Measurements from ENCODE around the gene AGRN. TPM values are rescaled to one million over a fixed set of nuclear protein-coding genes. Genes with fewer than 3 reads are reported as not detected.

AGRN gene
- polyA plus RNA-seq, 3 donors from 2014 or later: 0.87 TPM; not detected in 2

DNA sequence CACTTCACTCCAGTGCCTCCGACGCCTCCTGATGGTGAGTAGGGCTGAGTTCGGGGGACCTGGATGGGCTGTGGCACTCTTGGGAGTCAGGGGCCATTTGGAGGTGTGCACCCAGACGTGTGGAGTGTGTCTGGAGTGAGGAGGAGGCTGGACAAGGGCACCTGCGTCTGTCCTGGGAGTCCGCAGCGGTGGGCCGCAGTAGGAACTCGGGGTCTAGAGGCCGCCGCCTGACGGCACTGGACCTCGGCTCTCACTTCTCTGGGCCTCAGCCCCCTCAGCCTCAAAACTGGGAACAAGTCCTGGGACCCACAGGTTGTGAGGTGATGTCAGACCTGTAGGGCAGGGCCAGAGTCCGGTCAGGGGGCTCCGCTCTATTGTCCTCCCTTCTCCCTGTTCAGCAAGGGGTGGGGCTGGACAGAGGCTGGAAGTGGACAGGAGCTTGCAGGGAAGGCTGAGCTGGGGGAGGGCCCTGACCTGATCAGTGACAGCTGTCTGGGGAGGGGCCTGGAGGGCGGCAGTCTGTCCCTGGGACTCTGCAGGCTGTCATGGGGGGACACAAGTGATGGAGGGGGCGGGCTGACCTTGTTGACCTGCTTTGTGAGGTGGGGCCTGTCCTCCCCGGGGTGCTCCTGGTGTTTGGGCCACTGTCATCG lies 15.5 kb downstream of the AGRN start:
- DNase-seq: no peak
- Mint-ChIP-seq H3K9me3 (no peaks in the 10 kb centered on the region), H3K4me1 (peaks cover 10 to 20% of the 10 kb centered on the region in 2 donors), H3K27ac (peak overlapping the region in 1 of 6 donors; percentile 34), H3K27me3 (ENCODE audit: low read depth in 3 of 3) (peaks cover 8 to 15% (median 10%) of the 10 kb centered on the region in 3 donors), H3K36me3 (no peaks in the 10 kb centered on the region), H3K4me3 (peak overlapping the region in 1 of 5 donors; percentile 36)

DNA sequence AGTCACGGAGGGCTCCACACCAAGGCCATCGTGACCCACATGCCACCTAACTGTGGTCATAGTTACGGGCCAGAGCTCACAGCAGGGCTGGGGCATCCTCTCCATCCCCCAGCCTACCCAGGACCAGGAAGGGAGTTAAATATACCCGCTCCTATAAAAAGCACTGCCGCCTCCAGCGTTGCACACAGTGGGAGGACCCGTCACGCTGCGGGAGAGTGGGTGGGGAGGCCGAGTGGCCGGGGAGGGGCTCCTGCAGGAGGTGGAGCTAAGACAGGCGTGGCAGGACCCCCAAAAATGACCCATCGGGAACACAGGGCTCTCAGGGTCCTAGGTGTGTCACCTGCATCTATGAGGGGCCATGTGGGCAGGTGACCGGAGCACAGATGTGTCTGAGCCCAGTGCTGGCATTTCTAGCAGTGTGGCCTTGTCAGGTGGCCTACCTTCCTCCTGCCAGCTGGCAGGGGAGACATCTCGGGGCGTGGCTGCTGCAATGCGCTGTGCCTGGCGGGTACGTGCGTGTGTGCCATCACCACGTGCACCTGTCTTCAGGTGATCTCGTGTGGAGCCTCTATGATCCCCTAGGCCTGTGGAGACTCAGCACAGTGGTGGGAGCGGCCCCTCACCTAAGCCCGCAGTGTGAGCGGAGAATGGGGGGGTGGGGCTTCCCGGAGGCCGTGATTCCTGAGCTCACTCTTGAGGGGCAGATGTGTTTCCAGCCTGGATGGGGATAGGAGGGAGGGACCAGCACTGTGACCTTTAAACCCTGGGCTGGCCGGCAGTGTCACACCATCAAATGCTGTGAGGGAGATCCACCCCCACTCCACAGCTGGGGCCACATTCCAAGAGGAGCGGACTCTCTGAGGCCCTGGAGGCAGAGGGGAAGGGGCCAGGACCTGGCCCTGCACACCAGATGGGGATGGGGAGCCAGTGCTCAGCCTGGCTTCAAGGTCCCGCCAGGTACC lies 17.7 kb downstream of the AGRN start:
- peaks cover 5 to 6% (median 5%) of the 10 kb centered on the region in 3 donors for H3K27me3 Mint-ChIP-seq (ENCODE audit: low read depth in 3 of 3)
- no peaks in the 10 kb centered on the region for H3K9me3 Mint-ChIP-seq
- no peak for DNase-seq
- H3K27ac Mint-ChIP-seq: no peak overlapping the region
- H3K36me3 Mint-ChIP-seq: no peaks in the 10 kb centered on the region
- H3K4me1 Mint-ChIP-seq: peaks cover 10 to 14% of the 10 kb centered on the region in 2 donors
- H3K4me3 Mint-ChIP-seq: peak overlapping the region in 1 of 5 donors; percentile 8

DNA sequence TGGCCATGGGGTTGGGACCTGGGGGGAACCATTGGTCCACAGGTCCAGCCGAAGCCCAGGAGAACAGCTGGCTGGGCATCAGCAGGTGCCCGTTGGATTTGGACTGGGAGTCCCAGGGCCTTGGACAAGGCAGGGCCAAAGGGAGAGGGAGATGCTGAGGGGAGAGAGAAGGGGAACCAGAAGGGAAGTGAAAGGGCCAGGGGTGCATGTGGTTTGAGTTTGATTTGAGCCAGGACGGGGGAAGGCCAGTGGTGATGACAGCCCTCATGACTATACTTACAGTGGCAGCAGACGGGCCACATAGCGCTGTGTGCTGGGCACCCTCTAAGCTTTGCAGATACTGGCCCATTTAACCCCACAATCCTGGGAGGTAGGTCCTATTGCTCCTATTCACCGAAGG lies 18.8 kb downstream of the AGRN start:
- H3K36me3 Mint-ChIP-seq: no peaks in the 10 kb centered on the region
- H3K27me3 Mint-ChIP-seq (ENCODE audit: low read depth in 3 of 3): peaks cover 4 to 6% (median 5%) of the 10 kb centered on the region in 3 donors
- H3K4me3 Mint-ChIP-seq: peak overlapping the region in 1 of 5 donors; percentile 60
- H3K4me1 Mint-ChIP-seq: peaks cover 10 to 14% of the 10 kb centered on the region in 2 donors
- H3K27ac Mint-ChIP-seq: no peak overlapping the region
- no peaks in the 10 kb centered on the region for H3K9me3 Mint-ChIP-seq
- DNase-seq: no peak

DNA sequence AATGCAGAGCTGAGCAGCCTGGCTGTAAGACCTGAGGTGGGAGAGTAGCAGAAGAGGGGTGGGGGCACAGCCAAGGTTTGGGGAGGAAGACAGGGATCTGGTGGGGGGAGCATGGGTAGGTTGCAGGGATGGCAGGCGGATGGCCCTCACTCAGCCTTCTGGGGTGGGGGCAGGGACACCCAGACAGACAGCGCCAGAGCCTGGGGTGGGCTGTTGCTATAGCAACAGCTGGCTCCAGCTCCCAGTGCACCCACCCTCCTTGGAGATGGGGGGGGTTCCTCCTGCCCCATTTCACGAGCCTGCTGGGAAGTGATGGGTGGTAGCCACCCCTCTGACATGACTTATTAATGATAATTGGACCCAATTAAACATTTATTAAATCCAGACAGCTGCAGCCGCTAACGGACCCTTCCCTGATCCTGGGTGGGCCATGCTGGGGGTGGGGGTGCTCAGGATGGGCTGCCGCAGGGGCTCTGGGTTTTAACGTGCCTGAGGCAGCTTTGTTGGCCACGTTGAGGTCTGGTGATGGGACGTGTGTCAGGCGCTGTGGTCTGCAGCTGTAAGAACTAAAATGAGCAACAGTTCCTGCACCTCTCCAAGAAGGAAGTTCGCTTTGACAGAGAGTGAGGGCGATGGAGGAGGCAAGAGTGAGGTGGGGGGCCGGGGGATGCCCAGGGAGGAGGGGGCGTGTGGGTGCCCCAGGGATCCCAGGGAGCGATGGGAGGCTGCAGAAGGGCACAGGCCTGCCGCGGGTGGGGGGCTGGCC lies 19.4 kb downstream of the AGRN start:
- Mint-ChIP-seq H3K27ac (peak overlapping the region in 3 of 6 donors; percentile 39 to 72 (median 67)), H3K9me3 (no peaks in the 10 kb centered on the region), H3K27me3 (ENCODE audit: low read depth in 3 of 3) (peaks cover 4 to 6% (median 5%) of the 10 kb centered on the region in 3 donors), H3K36me3 (no peaks in the 10 kb centered on the region), H3K4me3 (peak overlapping the region; percentile 62 to 83 (median 80)), H3K4me1 (peaks cover 10 to 14% of the 10 kb centered on the region in 2 donors)
- no peak for DNase-seq

DNA sequence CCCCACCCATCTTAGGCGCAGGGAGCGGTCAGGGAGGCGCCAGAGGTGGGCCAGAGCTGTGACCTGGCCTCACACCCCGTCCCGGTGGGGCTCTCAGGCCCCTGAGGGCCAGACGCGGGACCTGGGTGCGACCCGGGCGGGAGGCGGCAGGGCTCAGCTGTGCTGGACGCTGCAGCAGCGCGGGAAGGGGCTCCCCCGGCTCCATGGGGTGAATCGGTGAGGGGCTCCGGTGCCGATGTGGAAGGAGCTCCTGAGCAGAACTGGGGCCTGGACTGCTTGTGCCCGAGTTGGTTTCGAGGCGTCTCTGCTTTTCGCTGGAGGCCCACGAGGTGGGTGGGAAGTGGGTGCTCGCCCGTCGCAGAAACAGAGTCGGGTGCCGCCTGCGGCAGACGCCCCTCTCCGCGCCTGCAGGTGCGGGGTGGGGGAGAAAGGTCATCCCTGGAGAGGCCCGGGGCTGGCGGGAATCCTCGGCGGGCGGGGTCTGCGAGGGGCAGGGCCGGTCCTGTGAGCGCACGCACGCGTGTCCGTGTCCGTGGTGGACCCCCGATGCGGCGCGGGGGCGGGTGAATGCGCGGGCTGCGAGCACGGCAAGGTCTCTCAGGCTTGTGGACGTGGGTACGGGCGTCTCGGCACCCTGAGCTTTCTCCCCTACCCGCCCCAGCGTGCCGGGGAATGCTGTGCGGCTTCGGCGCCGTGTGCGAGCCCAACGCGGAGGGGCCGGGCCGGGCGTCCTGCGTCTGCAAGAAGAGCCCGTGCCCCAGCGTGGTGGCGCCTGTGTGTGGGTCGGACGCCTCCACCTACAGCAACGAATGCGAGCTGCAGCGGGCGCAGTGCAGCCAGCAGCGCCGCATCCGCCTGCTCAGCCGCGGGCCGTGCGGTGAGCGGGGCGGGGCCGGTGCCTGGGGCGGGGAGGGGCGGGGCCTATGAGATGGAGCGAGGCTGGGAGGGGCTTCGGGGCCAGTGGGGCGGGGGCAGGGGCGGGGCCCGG lies 20.4 kb downstream of the AGRN start:
- Mint-ChIP-seq H3K36me3 (no peaks in the 10 kb centered on the region), H3K4me3 (peak overlapping the region; percentile 62 to 83 (median 80)), H3K27me3 (ENCODE audit: low read depth in 3 of 3) (peaks cover 4 to 6% (median 5%) of the 10 kb centered on the region in 3 donors), H3K9me3 (no peaks in the 10 kb centered on the region), H3K4me1 (peaks cover 10 to 14% of the 10 kb centered on the region in 2 donors), H3K27ac (no peak overlapping the region)
- DNase-seq: peak; percentile 77 to 83 (median 81)

DNA sequence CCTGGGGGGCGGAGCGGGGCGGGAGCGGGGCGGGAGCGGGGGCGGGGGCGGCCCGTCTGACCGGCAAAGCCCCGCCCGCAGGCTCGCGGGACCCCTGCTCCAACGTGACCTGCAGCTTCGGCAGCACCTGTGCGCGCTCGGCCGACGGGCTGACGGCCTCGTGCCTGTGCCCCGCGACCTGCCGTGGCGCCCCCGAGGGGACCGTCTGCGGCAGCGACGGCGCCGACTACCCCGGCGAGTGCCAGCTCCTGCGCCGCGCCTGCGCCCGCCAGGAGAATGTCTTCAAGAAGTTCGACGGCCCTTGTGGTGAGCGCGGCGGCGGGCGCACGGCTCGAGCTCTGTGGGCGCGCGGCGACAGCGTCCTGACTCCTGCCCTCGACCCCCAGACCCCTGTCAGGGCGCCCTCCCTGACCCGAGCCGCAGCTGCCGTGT lies 21.2 kb downstream of the AGRN start:
- Mint-ChIP-seq H3K27ac (no peak overlapping the region), H3K4me1 (peaks cover 10 to 11% of the 10 kb centered on the region in 2 donors), H3K36me3 (no peaks in the 10 kb centered on the region), H3K9me3 (no peaks in the 10 kb centered on the region), H3K27me3 (ENCODE audit: low read depth in 3 of 3) (peaks cover 4 to 6% (median 5%) of the 10 kb centered on the region in 3 donors), H3K4me3 (no peak overlapping the region)
- DNase-seq: no peak

DNA sequence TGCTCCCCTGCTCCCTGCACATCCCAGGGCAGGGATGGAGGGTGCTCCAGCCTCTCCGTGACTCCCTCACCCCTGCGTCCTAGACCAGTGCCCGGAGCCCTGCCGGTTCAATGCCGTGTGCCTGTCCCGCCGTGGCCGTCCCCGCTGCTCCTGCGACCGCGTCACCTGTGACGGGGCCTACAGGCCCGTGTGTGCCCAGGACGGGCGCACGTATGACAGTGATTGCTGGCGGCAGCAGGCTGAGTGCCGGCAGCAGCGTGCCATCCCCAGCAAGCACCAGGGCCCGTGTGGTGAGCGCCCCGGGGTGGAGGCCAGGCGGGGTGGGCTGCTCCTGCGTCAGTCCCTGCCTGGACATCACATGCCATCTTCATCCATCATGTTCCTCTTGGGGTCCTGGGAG lies 22.0 kb downstream of the AGRN start:
- H3K27ac Mint-ChIP-seq: no peak overlapping the region
- H3K36me3 Mint-ChIP-seq: no peaks in the 10 kb centered on the region
- H3K9me3 Mint-ChIP-seq: no peaks in the 10 kb centered on the region
- H3K27me3 Mint-ChIP-seq (ENCODE audit: low read depth in 3 of 3): peaks cover 4 to 6% (median 5%) of the 10 kb centered on the region in 3 donors
- DNase-seq: no peak
- H3K4me1 Mint-ChIP-seq: peaks cover 10 to 11% of the 10 kb centered on the region in 2 donors
- peak overlapping the region in 1 of 5 donors; percentile 26 for H3K4me3 Mint-ChIP-seq

DNA sequence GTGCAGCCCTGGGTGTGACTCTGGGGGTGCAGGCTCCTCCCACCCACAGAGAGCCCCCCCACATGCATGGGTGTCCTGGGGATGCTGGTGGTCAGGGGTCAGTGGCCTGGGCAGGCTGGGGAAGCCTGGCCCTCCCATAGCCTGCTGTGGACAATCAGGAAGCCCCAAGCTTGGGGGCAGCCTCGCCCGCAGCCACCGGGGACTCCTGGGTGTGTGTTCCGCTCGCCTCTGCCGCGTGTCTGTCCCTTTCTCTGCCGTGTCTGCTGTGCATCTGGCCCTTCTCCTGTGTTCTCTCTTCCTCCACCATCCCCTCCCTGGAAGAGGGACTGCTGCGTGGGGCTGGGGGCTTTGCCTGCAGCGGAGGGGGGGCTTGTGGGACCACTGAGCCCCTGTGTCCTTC lies 22.9 kb downstream of the AGRN start:
- Mint-ChIP-seq H3K27ac (no peak overlapping the region), H3K36me3 (no peaks in the 10 kb centered on the region), H3K9me3 (no peaks in the 10 kb centered on the region), H3K4me1 (peaks cover 10 to 11% of the 10 kb centered on the region in 2 donors), H3K4me3 (no peak overlapping the region), H3K27me3 (ENCODE audit: low read depth in 3 of 3) (peaks cover 4 to 6% (median 5%) of the 10 kb centered on the region in 3 donors)
- no peak for DNase-seq

DNA sequence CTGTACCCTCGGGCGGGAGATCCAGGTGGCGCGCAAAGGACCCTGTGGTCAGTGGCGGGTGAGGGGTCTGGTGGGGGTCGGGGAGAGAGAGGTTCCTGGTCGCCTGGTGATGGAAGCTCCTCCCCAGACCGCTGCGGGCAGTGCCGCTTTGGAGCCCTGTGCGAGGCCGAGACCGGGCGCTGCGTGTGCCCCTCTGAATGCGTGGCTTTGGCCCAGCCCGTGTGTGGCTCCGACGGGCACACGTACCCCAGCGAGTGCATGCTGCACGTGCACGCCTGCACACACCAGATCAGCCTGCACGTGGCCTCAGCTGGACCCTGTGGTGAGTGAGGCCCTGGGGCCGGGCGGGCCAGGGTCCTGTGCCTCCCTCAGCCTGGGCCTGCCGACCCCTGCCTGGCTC lies 23.5 kb downstream of the AGRN start:
- no peaks in the 10 kb centered on the region for H3K9me3 Mint-ChIP-seq
- H3K4me1 Mint-ChIP-seq: peaks cover 10 to 11% of the 10 kb centered on the region in 2 donors
- H3K4me3 Mint-ChIP-seq: no peak overlapping the region
- no peak for DNase-seq
- H3K27ac Mint-ChIP-seq: no peak overlapping the region
- no peaks in the 10 kb centered on the region for H3K36me3 Mint-ChIP-seq
- H3K27me3 Mint-ChIP-seq (ENCODE audit: low read depth in 3 of 3): peaks cover 4 to 6% (median 5%) of the 10 kb centered on the region in 3 donors

DNA sequence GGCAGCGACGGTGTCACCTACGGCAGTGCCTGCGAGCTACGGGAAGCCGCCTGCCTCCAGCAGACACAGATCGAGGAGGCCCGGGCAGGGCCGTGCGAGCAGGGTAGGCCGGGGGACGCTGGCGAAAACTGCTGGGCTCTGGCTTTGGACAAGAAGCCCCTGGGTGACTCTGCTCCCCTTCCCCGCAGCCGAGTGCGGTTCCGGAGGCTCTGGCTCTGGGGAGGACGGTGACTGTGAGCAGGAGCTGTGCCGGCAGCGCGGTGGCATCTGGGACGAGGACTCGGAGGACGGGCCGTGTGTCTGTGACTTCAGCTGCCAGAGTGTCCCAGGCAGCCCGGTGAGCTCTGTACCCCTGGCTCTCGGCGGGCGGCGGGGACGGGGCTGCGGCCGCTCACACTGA lies 24.0 kb downstream of the AGRN start:
- DNase-seq: no peak
- no peak overlapping the region for H3K4me3 Mint-ChIP-seq
- no peaks in the 10 kb centered on the region for H3K9me3 Mint-ChIP-seq
- H3K27ac Mint-ChIP-seq: no peak overlapping the region
- H3K36me3 Mint-ChIP-seq: no peaks in the 10 kb centered on the region
- peaks cover 9 to 10% of the 10 kb centered on the region in 2 donors for H3K4me1 Mint-ChIP-seq
- H3K27me3 Mint-ChIP-seq (ENCODE audit: low read depth in 3 of 3): peaks cover 0 to 6% (median 0%) of the 10 kb centered on the region in 3 donors

DNA sequence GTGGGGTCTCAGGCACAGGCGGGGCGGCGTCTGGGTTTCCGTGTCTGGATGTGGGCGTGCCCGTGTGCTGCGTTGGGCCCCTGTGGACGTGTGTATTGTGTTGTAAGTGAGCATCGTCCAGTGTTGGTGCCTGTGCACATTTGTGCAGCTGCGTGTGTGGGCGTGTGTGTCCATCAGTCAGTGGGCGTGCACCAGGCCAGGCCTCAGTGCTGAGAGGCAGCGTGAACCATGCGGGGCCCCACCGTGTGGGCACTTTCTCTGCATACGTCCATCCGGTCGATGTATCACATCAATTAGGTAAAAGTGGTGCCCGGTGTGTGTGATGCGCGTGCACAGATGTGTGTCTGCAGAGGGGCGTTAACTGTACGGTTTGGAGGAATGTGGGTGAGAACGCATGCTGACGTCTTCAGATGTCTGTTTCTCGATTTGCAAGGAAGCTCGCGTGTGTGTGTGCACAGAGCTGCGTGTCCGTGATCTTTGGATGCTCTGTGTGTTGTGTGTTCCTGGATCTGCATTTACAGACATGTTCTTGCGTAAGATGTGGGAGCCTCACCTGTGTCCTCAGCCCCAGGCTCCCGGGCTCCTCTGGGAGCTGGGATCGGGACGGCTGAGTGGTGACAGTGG lies 24.6 kb downstream of the AGRN start:
- Mint-ChIP-seq H3K27me3 (ENCODE audit: low read depth in 3 of 3) (peaks cover 0 to 3% (median 0%) of the 10 kb centered on the region in 3 donors), H3K4me1 (peaks cover 3 to 5% of the 10 kb centered on the region in 2 donors), H3K36me3 (no peaks in the 10 kb centered on the region), H3K4me3 (peak overlapping the region in 1 of 5 donors; percentile 25), H3K9me3 (no peaks in the 10 kb centered on the region), H3K27ac (no peak overlapping the region)
- no peak for DNase-seq

DNA sequence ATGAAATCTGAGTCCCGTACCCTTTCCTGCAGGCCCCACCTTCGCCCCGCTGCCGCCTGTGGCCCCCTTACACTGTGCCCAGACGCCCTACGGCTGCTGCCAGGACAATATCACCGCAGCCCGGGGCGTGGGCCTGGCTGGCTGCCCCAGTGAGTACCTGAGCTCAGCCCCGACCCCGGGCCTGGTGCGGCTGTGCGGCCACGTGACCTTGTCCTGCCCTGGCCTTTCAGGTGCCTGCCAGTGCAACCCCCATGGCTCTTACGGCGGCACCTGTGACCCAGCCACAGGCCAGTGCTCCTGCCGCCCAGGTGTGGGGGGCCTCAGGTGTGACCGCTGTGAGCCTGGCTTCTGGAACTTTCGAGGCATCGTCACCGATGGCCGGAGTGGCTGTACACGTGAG lies 25.2 kb downstream of the AGRN start:
- DNase-seq: no peak
- no peak overlapping the region for H3K4me3 Mint-ChIP-seq
- H3K4me1 Mint-ChIP-seq: no peaks in the 10 kb centered on the region
- peaks cover 0 to 2% (median 0%) of the 10 kb centered on the region in 3 donors for H3K27me3 Mint-ChIP-seq (ENCODE audit: low read depth in 3 of 3)
- no peaks in the 10 kb centered on the region for H3K36me3 Mint-ChIP-seq
- H3K9me3 Mint-ChIP-seq: no peaks in the 10 kb centered on the region
- no peak overlapping the region for H3K27ac Mint-ChIP-seq

Data from immature natural killer cell (primary cell).